HG03439 (cell line): Measurements from ENCODE around the gene TTLL4.
"Not testable (repeated sequence)": the region's sequence is repeated elsewhere in the genome, so short reads cannot be mapped to it uniquely, and the experiment has no call there.

Experiments used
- ATAC-seq: cut with Tn5 transposase; IDR thresholded peaks from one replicate; pipeline ENCODE4 v1.9.1; 2021; ENCODE audit warnings: mild to moderate bottlenecking, moderate library complexity; ENCODE audit not compliant: unreplicated experiment

Gene TTLL4, protein sequence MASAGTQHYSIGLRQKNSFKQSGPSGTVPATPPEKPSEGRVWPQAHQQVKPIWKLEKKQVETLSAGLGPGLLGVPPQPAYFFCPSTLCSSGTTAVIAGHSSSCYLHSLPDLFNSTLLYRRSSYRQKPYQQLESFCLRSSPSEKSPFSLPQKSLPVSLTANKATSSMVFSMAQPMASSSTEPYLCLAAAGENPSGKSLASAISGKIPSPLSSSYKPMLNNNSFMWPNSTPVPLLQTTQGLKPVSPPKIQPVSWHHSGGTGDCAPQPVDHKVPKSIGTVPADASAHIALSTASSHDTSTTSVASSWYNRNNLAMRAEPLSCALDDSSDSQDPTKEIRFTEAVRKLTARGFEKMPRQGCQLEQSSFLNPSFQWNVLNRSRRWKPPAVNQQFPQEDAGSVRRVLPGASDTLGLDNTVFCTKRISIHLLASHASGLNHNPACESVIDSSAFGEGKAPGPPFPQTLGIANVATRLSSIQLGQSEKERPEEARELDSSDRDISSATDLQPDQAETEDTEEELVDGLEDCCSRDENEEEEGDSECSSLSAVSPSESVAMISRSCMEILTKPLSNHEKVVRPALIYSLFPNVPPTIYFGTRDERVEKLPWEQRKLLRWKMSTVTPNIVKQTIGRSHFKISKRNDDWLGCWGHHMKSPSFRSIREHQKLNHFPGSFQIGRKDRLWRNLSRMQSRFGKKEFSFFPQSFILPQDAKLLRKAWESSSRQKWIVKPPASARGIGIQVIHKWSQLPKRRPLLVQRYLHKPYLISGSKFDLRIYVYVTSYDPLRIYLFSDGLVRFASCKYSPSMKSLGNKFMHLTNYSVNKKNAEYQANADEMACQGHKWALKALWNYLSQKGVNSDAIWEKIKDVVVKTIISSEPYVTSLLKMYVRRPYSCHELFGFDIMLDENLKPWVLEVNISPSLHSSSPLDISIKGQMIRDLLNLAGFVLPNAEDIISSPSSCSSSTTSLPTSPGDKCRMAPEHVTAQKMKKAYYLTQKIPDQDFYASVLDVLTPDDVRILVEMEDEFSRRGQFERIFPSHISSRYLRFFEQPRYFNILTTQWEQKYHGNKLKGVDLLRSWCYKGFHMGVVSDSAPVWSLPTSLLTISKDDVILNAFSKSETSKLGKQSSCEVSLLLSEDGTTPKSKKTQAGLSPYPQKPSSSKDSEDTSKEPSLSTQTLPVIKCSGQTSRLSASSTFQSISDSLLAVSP

DNA sequence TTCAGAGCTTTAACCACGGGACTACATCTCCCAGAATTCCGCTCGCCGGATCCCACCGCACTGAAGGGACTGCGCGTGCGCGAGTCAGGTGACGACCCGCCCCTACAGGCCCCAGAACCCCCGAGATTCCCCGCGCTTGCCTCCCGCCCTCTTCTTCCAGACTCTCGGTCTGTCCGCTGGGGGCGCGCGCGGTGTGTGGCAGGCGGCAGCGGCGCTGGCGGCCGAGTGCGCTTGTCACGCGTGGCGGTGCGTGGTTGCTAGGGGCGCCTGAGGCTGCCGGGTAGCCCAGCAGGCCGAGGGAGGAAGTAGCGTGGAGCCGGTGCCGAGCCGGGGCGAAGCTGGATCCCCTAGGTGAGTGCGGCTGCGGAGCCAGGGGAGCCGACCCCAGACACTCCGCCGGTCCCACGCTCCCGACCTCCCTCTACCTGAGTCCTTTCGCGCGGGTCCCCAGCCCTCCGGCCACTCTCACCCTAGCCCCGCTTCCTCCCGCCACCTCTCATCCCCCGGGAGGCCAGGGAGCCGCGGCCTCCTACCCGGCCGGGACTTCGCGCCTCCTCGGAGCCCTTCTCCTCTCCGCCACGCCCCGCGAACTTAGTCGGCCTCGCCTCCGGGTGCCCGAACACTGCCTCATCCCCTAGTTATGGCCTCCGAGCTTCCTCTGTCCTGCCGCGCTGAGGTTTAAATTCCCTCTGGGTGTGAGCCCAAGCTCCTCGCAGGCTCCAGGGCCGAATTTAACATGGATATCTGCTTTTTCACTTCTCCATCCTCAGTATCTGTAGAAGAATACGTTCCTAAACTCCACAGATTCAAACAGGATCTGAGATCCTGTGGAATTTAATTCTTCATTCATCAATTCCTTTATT lies at the start of gene TTLL4:
TTLL4 (plus strand) TSS at position 149 of the 863 bp plus-strand sequence. CDS start 26,842 bp downstream, outside the sequence.
- ATAC-seq = peak; percentile 93

DNA sequence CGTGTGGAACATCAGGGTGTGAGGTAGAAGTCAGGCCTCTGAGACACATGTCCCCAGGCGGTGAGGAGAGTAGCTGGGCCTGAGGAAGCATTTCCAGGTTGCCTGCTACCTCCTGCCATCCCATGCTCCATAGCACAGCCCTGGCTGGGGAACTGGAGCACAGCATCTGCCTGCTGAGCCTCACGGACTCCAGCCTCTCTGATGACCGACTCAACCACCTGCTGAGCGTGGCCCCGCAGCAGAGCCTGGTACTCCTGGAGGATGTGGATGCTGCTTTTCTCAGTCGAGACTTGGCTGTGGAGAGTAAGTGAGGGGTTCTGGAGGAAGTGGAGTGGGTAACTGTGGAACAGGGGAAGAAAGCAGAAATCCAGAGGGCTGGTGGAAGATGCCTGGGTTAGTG lies 48.3 kb upstream of the TTLL4 start:
- no peak for ATAC-seq

DNA sequence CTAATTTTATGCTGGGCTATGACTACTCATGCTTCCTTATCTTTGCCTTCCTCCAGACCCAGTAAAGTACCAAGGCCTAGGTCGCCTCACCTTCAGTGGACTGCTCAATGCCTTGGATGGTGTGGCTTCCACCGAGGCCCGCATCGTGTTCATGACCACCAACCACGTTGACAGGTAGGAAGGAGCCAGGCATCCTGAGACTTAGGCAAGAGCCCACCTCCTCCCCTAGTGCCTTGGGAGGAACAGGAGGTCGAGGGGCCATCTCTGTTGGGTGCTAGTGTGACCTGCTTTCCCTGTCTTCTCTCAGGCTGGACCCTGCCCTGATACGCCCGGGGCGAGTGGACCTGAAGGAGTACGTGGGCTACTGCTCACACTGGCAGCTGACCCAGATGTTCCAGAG lies 47.8 kb upstream of the TTLL4 start:
- no peak for ATAC-seq

DNA sequence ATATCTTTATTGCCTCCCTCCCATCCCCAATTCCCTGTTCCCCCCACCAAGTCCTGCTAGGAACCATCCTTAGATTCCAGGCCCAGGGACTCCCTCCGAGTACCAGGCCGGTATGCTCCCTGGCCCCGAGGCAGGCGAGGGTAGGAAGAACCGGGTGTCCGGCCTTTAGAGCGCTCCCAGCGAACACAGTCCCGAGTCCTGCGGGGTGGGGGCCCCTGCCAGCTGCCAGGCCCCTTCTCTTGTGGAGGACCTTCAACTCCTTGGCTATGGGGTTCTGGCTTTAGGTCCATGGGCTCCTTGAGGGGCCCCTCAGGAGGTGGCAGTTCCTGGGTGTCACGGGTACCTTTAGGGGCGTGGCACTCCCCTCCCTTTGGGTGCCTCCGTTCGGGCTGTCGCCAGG lies 46.7 kb upstream of the TTLL4 start:
- ATAC-seq = no peak

DNA sequence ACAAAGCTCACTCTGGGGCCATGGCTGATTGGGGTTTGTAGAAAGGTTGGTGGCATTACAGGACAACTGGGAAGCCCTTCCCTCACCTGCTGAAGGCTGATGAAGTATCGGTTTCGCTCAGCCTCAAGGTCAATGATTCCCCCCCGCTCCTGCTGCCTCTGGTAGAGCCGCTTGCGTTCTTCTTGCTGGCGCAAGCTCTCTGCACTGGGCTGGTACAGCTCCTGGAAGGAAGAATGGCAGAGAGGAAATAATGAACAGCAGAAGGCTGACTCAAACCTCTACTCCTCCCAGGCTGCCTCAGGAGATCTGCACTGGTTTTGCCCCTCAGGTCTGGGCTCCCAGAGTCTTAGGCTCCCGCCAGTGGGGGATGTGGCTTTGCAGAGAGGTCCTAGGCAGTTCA lies 46.0 kb upstream of the TTLL4 start:
- ATAC-seq = no peak

DNA sequence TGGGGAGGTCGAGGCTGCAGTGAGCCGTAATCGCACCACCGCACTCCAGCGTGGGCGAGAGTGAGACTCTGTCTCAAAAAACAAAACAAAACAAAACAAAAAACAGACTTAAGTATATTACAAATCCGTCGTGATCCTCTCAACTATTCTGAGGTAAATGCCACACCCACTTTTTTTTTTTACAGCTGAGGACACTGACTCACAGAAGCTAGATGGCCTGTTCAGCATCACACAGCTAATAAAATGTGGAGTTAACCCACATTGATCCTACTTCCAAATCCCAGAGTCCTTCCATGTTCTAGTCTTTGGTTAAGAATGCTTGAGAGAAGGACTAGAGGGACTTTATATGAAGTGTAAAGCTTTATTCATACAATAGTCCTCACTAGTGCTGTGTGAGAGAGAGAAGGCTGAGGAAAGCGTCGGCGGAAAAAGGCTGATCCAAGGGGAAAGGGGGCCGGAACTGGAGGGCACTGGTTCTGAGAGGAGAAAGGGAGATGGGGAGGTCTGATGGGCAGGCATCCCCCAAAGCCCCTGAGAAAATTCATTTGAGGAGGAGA lies 39.5 kb upstream of the TTLL4 start:
- ATAC-seq = peak; percentile 4

DNA sequence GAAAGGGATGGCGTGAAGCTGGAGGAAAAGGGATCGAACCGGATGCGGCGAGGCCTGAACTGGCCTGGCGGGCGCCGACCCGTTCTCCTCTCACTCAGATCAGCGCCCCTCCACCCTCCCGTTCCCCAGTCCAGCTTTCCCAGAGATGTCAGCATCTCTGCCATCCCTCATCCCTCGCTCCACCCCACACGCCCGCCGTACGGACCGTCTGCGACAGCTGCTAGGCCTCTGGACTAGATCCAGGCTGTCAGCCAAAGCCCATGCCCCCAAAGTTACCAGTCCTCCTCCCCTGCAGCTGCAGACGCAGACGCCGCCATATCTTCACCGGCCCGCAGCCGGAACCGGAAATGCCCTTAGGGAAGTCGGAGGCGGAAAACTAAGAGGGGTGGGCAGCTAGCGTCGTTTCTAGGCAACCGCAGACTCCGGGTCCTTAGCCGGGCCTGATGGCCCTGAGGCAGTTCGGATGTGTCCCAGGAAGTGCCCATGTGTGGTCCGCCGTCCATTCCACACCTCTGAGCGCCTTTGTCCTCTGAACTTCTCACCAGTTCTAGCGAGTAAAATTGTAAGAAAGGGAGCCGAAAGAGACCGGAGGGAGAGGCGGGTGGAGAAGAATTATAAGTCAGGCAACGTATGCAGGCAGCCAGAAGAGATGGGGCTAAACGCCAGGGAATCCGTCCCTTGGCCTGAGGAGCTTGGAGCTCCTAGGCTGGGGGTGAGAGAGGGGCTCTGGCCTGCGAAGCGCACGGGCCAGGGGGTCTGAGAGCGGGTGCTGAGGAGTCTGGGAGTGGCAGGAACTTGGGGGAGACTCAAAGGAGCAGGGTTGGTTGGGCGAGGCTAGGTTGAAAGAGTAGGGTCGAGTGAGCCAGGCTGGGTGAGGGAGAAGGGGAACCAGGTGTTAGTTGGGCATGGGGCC lies 38.7 kb upstream of the TTLL4 start, which contains the start of the genes RNF25 and STK36:
RNF25 (minus strand) TSS at position 349 of the 913 bp plus-strand sequence; CDS start at position 317, 32 bp downstream.
STK36 (plus strand) TSS at position 433 of the 913 bp plus-strand sequence. CDS start 744 bp downstream, outside the sequence.
- ATAC-seq = peak; percentile 94

DNA sequence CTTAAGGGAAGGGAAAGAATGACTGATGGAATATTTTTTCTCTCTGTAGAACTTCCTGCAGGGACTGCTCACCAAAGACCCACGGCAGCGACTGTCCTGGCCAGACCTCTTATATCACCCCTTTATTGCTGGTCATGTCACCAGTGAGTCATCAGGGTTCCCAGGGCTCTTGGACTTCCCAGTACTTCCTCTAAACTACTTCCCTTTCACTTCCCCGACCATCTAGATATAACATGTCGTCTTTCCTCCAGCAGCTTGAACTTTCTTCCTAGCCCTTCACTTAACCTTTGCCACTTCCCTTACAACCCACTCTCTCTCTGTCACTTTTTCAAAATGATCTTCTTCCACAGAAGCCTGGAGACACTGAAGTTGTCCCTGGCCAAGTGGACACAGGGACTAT lies 31.5 kb upstream of the TTLL4 start:
- ATAC-seq = no peak

DNA sequence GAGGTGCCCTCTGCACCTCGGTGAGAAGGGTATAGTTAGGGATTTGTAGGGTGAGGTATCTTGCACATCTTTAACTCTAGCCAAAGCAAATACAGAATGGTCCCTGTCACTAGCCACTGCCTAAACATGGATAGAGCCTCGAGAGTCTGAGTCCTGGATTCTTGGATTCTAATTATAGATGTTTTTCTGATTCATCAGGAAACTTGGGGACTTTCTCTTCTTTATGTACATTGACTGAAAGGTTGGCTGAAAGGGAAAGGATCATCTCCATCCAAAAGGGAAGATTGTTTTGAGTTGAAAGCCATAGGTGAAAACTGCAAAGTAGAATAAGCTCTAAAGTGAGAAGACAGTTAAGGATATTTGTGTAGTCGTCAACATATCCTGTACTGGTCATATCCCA lies 30.6 kb upstream of the TTLL4 start:
- no peak for ATAC-seq

DNA sequence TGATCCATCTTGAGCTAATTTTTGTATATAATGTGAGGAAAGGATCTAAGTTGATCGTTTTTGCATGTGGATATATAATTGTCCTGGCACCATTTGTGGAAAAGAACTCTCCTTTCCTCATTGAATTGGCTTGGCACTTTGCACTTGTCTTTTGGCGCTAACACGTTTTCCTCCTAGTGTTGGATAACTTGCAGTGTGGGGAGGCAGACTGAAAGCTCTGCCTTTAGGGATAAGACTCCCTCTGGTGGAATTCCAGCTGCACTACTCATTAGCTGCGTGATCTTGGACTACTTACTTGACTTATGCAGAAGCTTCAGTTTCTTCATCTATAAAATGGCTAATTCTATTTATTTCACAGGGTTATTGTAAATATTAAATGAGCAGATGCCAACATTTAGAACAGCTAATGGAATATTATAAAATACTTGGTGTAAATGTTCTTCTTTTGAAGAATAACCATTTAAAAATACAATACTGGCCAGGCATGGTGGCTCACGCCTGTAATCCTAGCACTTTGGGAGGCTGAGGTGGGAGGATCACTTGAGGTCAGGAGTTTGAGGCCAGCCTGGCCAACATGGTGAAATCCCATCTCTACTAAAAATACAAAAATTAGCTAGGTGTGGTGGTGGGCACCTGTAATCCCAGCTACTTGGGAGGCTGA lies 23.1 kb upstream of the TTLL4 start:
- not testable (repeated sequence) for ATAC-seq

DNA sequence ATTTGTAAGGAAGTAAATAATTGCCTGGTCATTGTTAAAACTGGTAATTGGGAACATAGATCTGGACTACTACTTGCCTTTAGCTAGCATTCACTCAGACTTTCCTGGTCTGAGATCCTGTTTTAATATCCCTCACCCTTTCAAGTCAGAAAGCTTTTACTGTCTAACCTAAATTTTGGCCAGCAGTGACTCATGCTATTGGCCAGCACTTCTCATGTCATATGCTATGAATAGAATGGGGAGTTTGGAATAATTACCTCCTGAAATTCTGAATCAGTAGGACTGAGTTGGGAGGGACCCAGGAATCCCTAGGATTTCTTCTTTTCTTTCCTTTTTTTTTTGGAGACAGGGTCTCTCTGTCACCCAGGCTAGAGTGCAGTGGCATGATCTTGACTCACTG lies 19.4 kb upstream of the TTLL4 start:
- ATAC-seq = no peak

DNA sequence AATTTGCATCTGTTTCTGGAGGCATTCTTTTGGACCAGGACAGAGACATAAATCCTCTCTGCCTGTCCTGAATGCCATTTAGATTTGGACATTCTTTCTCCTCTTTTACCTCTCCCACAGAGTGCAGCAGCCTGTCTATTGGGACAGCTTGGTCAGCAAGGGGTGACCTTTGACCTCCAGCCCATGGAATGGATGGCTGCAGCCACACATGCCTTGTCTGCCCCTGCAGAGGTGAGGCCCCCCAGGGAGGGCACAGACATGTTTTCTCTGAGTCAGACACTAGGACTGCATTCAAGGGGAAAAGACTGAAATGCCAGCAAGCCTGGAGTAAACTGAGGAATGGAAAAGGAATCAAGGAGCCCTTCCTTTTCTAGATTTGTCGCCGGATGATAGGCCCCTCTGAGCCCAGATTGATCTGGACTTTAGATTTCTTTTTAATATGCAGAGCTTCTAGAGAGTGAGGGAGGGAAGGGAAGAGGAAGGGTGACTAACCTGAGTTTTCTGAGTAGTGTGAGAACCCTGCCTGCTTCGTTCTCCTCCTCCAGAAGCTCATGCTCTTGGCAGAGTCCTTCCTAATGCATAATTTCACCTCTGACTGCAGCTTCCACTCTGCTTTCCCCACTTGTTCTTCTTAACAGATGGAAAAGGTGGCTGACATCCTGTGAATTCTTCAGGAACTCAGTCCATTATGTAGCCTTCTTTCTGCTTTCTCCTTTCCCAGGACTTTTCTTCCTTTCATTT lies 16.1 kb upstream of the TTLL4 start:
- no peak for ATAC-seq

DNA sequence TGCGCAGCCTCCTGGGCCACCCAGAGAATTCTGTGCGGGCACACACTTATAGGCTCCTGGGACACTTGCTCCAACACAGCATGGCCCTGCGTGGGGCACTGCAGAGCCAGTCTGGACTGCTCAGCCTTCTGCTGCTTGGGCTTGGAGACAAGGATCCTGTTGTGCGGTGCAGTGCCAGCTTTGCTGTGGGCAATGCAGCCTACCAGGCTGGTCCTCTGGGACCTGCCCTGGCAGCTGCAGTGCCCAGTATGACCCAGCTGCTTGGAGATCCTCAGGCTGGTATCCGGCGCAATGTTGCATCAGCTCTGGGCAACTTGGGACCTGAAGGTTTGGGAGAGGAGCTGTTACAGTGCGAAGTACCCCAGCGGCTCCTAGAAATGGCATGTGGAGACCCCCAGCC lies 11.8 kb upstream of the TTLL4 start:
- ATAC-seq = no peak

DNA sequence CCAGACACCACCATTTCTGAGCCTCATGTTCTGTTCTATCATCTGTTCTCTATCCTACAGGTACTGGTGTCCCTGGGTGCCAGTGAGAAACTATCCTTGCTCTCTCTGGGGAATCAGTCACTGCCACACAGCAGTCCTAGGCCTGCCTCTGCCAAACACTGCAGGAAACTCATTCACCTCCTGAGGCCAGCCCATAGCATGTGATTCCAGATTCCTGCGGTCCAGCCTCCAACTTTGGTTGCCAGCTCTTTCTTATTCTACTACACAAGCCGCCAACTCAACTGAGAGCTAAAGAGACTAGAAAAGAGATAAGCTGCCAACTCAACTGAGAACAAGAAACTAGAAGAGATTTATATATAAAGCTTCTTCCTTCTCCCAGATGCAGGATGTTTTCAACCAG lies 8.8 kb upstream of the TTLL4 start:
- ATAC-seq = no peak

DNA sequence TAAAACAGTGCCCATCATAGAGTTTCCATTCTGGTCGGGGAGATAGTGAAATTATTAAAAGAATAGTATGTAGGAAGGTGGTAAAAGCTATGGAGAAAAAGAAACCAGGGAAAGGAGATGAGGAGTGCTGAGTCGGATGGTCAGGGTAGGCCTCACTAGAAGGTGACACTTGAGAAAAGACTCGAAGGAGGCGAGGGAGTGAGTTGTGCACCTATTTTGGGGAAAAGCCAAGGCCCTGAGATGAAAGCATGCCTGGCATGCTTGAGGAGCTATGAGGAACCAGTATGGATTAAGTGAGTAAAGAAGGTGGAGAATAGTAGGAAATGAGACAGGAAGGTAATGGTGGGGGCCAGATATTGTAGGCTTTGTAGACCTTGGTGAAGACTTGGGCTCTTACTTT lies 7.3 kb upstream of the TTLL4 start:
- no peak for ATAC-seq

DNA sequence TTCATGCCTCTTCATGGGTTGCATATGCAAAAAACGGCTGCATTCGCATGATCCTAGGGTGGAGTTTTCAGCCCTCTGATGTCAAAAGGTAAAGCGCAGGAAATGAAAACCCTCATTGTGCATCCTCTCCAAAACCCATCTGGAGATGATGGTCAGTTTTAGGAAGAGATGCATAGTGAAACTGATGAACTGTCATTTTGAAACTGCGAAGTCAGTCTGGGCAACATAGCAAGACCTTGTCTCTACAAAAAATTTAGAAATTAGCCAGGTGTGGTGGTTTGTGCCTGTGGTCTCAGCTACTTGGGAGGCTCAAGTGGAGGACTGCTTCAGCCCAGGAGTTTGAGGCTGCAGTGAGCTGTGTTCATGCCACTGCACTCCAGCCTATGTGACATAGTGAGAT lies 2.5 kb upstream of the TTLL4 start:
- no peak for ATAC-seq

DNA sequence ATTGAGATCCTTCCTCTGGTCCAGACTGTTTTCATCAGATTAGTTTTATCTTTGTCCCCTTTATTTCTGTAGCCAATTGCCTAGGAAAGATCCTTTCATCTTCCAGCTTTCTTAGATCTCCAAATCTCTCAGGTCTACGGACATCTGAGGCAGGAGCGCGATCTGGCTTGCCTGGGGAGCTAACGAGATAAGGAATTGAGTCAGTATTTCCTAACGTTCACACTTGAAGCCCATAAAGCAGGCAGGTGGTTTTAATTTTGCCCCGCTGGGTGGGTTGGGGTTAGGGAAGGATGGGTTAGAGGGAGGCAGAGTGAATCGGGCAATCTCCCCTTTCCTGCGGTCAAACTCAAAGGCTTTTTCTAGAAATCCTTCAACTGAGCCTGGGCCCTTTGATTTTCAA lies 727 bp upstream of the TTLL4 start:
- ATAC-seq = no peak

DNA sequence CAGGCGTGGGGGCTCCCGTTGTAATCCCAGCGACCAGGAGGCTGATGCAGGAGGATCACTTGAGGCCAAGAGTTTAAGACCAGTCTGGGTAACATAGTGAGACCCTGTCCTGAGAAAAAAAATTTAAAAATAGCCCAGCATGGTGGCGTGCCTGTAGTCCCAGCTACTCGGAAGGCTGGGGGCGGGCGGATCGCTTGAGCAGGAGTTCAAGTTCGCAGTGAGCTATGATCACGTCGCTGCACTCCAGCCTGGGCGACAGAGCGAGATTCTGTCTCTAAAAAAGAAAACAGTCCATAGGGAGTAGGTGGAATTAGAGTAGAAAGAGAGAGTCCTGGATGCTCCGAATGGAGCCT lies 325 bp upstream of the TTLL4 start:
- no peak for ATAC-seq
